Esophagus squamous epithelium (tissue), 4 donors: ENCODE data around the gene CRYBG1.

Experiments used
- CTCF ChIP-seq, 6 experiments: fragments of 450-650 bp in 4 of 6; fragments of 200-600 bp in 2 of 6; sonication (generic) in 2 of 6; IDR thresholded peaks; one replicate each; pipeline ENCODE4 v1.5.1; 2016 to 2019; ENCODE audit warnings: antibody characterized with exemption in 6 of 6, mild to moderate bottlenecking in 4 of 6, moderate library complexity in 4 of 6
- POLR2A ChIP-seq, 4 donors: fragments of 450-650 bp; IDR thresholded peaks; one replicate each; pipeline ENCODE4 v1.6.1; 2017; ENCODE audit warnings: antibody characterized with exemption in 4 of 4, mild to moderate bottlenecking in 4 of 4, moderate library complexity in 3 of 4

- TF ChIP-seq CTCF (IDR thresholded peaks at IDR 0.05) = no peak
- TF ChIP-seq POLR2A (IDR thresholded peaks at IDR 0.05) = no peak
These were observed 177.6 kb downstream of the CRYBG1 start for GRCh38 chr6:106538145-106538544.
